Measurements from ENCODE around the gene C1QB.
"Not testable (repeated sequence)": the region's sequence is repeated elsewhere in the genome, so short reads cannot be mapped to it uniquely, and the experiment has no call there.

C1QB gene

GRCh38 chr1:22699681-22700520 is 46.9 kb downstream of the C1QB start:
- DNase-seq (no peak), ATAC-seq (no peak)

- no peak for ATAC-seq
- no peak for DNase-seq
These were observed 49.5 kb downstream of the C1QB start for GRCh38 chr1:22702296-22703085.

- DNase-seq (peak; percentile 86), ATAC-seq (peak; percentile 89)
These were observed 51.5 kb downstream of the C1QB start for GRCh38 chr1:22704440-22705067.

DNA sequence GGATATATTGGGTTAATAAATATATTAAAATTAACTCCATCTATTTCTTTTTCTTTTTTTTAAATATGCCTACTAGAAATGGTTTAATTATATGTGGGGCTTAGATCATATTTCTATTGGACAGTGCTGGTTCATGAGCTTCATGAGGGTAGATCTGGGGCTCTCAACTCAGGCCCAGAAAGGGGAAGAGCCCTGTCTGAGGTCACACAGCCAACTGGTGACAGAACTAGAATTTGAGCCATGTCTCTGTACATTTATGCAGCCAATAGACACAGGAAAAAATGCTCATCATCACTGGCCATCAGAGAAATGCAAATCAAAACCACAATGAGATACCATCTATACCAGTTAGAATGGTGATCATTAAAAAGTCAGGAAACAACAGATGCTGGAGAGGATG is 52.5 kb downstream of the C1QB start:
- DNase-seq (no peak), ATAC-seq (no peak)

DNA sequence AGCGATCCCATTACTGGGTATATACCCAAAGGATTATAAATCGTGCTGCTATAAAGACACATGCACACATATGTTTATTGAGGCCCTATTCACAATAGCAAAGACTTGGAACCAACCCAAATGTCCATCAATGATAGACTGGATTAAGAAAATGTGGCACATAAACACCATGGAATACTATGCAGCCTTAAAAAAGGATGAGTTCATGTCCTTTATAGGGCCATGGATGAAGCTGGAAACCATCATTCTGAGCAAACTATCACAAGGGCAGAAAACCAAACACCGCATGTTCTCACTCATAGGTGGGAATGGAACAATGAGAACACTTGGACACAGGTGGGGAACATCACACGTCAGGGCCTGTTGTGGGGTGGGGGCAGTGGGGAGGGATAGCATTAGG is 53.1 kb downstream of the C1QB start:
- DNase-seq, ATAC-seq: not testable (repeated sequence)

DNA sequence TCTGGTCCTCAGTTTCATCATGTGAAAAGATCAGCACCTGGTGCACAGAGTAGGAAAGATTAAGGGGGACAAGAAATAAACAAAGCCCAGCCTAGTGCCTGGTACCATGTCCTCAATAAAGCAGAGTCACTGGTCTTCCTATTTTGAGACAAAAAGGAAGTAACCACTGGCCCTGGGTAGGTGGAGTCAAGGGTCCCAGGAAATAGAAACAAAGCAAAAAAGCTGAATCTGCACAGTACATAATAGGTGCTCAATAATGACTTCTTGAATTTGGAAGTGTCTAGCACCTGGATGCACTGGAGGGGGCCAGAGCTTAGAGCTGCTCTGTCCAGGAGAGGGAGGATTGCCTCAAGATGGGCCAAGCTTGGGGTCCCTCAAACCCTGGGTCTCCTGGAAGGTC is 55.7 kb downstream of the C1QB start:
- ATAC-seq (no peak), DNase-seq (no peak)

GRCh38 chr1:22709227-22709626 is 56.2 kb downstream of the C1QB start:
- DNase-seq: no peak
- ATAC-seq: no peak

GRCh38 chr1:22709891-22710700 is 57.1 kb downstream of the C1QB start:
- peak; percentile 51 for DNase-seq
- no peak for ATAC-seq

DNA sequence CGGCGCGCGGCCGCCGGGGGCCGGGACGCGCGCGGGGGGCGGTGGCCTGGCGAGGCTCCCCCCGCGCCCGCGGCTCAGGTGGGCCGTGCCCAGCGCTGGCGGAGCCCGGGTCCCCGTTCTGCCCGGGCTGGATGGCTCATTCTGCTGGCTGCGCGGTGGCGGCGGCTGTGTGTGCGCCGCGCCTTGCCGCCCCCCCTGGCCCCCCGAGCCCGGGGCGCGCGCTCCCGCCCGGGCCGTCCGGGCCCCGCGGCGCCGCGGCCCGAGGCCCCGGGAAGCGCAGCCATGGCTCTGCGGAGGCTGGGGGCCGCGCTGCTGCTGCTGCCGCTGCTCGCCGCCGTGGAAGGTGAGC is 57.6 kb downstream of the C1QB start, which contains the start of gene EPHB2:
Gene EPHB2 (plus strand): TSS at position 139 of the 349 bp plus-strand sequence. CDS start 144 bp downstream, at position 283.
- DNase-seq (peak; percentile 44), ATAC-seq (peak; percentile 49)

DNA sequence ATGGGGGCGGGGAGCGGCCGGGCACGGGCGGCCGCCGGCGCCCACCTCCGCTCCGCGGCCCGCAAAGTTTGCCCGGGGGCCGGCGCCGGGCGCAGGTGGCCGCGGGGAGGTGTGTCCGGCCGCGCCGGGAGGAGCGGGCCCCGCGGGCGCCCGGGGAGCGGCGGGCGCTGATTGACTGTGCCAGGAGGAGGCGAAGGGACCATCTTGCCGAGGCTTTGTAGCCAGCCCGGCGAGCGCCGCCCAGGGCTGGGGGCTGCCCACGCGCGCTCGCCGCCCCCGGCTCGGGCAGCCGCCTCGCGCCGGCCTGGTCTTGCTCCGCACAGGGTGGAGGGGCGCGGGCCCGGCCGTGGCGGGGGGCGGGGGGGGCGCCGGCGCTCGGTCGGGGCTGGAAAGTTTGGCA is 58.0 kb downstream of the C1QB start:
- no peak for ATAC-seq

More for the DNA sequence above, 58.0 kb downstream of the C1QB start:
- DNase-seq: no peak

Data from stimulated activated naive CD8-positive, alpha-beta T cell treated with anti-CD3 and anti-CD28 coated beads, Interleukin-15, Interleukin-2, amounts not matched to agents 100 U/mL and 50 U/mL, for 24 hours (primary cell).